GM23248 (cell line): ENCODE measurements around the gene DCAF7. TPM values are rescaled to one million over a fixed set of nuclear protein-coding genes. Genes with fewer than 3 reads are reported as not detected.

ENCODE experiments used
- DNase-seq: peaks from one replicate; pipeline ENCODE4 v3.0.0-alpha.2; 2015
- H2AFZ ChIP-seq: fragments of 200-600 bp; sonication (generic); 2 replicates; pipeline ENCODE4 v1.6.1; 2016; ENCODE audit warnings: antibody characterized with exemption
- H3F3A ChIP-seq: fragments of 200-600 bp; sonication (generic); 2 replicates; pipeline ENCODE4 v1.6.1; 2016; ENCODE audit warnings: mild to moderate bottlenecking, antibody characterized with exemption, mixed run types; ENCODE audit not compliant: insufficient read depth
- H3K27ac ChIP-seq: fragments of 200-600 bp; sonication (generic); 2 replicates; pipeline ENCODE4 v1.5.1; 2016; ENCODE audit warnings: mild to moderate bottlenecking
- H3K27me3 ChIP-seq: fragments of 200-600 bp; sonication (generic); replicated peaks from 2 replicates; pipeline ENCODE4 v1.6.1; 2016; ENCODE audit warnings: mild to moderate bottlenecking; ENCODE audit not compliant: insufficient read depth
- H3K36me3 ChIP-seq: fragments of 200-600 bp; sonication (generic); 2 replicates; pipeline ENCODE4 v1.6.1; 2016; ENCODE audit warnings: low read depth, mild to moderate bottlenecking
- H3K4me1 ChIP-seq: fragments of 200-600 bp; sonication (generic); 2 replicates; pipeline ENCODE4 v1.6.1; 2016; ENCODE audit warnings: mild to moderate bottlenecking; ENCODE audit not compliant: insufficient read depth
- H3K4me2 ChIP-seq: fragments of 200-600 bp; sonication (generic); one replicate; pipeline ENCODE4 v1.6.1; 2016; ENCODE audit warnings: mild to moderate bottlenecking; ENCODE audit not compliant: unreplicated experiment
- H3K4me3 ChIP-seq: fragments of 200-600 bp; sonication (generic); 2 replicates; pipeline ENCODE4 v1.5.1; 2016; ENCODE audit warnings: mild to moderate bottlenecking
- H3K79me2 ChIP-seq: fragments of 200-600 bp; sonication (generic); 2 replicates; pipeline ENCODE4 v1.6.1; 2016; ENCODE audit warnings: mild to moderate bottlenecking; ENCODE audit not compliant: insufficient read depth
- H3K9ac ChIP-seq: fragments of 200-600 bp; sonication (generic); 2 replicates; pipeline ENCODE4 v1.6.1; 2016; ENCODE audit warnings: mild to moderate bottlenecking
- H3K9me2 ChIP-seq: fragments of 200-600 bp; sonication (generic); 2 replicates; pipeline ENCODE4 v1.6.1; 2016; ENCODE audit warnings: mixed run types, mild to moderate bottlenecking, moderate library complexity; ENCODE audit not compliant: insufficient read depth
- H3K9me3 ChIP-seq: fragments of 200-600 bp; sonication (generic); one replicate; pipeline ENCODE4 v1.6.1; 2017; ENCODE audit warnings: low read depth
- H4K20me1 ChIP-seq: fragments of 200-600 bp; sonication (generic); 2 replicates; pipeline ENCODE4 v1.6.0; 2016; ENCODE audit not compliant: insufficient read depth
- EZH2 ChIP-seq: fragments of 200-600 bp; sonication (generic); IDR thresholded peaks from 2 replicates; pipeline ENCODE4 v1.6.1; 2018; ENCODE audit warnings: antibody characterized with exemption, mild to moderate bottlenecking; ENCODE audit not compliant: insufficient read depth, poor library complexity, severe bottlenecking
- EZH2phosphoT487 ChIP-seq: fragments of 200-600 bp; sonication (generic); IDR thresholded peaks from 2 replicates; pipeline ENCODE4 v1.6.1; 2018; ENCODE audit warnings: antibody characterized with exemption, moderate library complexity, mild to moderate bottlenecking, low read depth; ENCODE audit not compliant: insufficient read depth
- WGBS, 2 experiments: methylation state at CpG; one replicate each; pipeline ENCODE4 v1.1.6; 2015 to 2017; ENCODE audit warnings: low lambda C conversion rate in 2 of 2, low coverage in 1 of 2; ENCODE audit errors: missing lambda C conversion rate in 2 of 2; 5-methylcytosine and 5-hydroxymethylcytosine counted together
- in situ Hi-C: fragments of 300-500 bp; cut with MboI; formaldehyde crosslinking; loops from 2 replicates; pipeline ENCODE4 v1.15.0; 2020
- polyA plus RNA-seq: library from polyadenylated mRNA; unstranded; fragments of >200 nt; fragmentation: Nextera tagmentation; extraction: Ambion mirVana; gene quantifications from 2 replicates; pipeline ENCODE4 v1.2.1, GENCODE V29; 2016
- total RNA-seq: library from RNA; depleted of rRNA; stranded (reverse); fragments of >200 nt; shearing (Covaris generic); gene quantifications from 2 replicates; pipeline ENCODE4 v1.2.3, GENCODE V29; 2014

DCAF7 gene
- total and polyA plus RNA-seq, 2 experiments from 2014 or later: 21.2 to 38.2 TPM

DNA sequence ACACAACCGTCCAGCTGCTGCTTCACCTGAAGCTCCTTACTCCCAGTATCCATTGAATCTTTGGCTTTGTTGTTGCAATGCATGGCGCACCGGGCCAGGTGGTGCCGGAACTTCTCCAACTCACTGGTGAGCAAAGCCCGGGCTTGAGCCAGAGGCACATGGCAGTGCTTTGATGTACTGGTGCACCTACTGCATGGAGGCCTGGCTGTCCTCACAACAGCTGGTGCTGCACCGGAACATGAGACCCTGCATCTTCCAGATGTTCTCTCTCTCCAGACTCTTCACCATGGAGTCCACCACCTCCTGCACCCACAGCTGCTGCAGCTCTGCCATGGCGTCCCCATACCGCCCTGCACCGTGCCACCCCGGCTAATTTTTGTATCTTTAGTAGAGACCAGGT, 60.6 kb downstream of the DCAF7 start:
- H3K4me2 ChIP-seq: no peak overlapping the region
- DNase-seq: no peak
- no peaks in the 10 kb centered on the region for H3K27me3 ChIP-seq
- no peaks in the 10 kb centered on the region for H3K9me2 ChIP-seq
- H3K79me2 ChIP-seq: no peaks in the 10 kb centered on the region
- TF ChIP-seq EZH2 (no peak), EZH2phosphoT487 (no peak)
- no peak overlapping the region for H3K9ac ChIP-seq
- H3K4me3 ChIP-seq: no peak overlapping the region
- H3K9me3 ChIP-seq: no peaks in the 10 kb centered on the region
- H2AFZ ChIP-seq: no peak overlapping the region
- in situ Hi-C loops: no loop called here
- peaks cover 17% of the 10 kb centered on the region for H3F3A ChIP-seq
- WGBS, 2 experiments: 90 to 96% methylated on average over 10 of the region's 10 CpGs
- H3K4me1 ChIP-seq: no peaks in the 10 kb centered on the region
- no peaks in the 10 kb centered on the region for H4K20me1 ChIP-seq
- H3K36me3 ChIP-seq: peaks cover 9% of the 10 kb centered on the region; the same call in 1 of the 2 replicates
- H3K27ac ChIP-seq: no peak overlapping the region

DNA sequence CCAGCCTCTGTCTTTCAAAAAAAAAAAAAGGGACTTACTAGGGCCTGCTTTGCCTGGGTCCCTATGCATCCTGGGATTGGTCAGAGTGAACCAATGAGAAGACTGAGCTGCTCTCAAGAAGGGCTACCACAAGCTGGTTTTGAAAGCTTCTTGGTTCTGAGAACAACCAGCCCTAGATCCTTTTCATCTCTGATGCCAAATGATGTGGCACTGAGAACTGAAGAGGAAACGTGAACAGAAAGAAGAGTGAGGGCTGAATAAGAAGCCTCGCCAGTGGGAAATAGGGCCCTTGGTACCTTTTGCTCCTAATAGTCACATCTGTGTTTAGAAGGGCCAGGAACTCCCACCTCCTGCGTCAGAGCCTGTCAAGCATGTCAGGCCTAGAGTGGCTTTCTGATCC, 61.1 kb downstream of the DCAF7 start:
- no peak overlapping the region for H3K27ac ChIP-seq

DNA sequence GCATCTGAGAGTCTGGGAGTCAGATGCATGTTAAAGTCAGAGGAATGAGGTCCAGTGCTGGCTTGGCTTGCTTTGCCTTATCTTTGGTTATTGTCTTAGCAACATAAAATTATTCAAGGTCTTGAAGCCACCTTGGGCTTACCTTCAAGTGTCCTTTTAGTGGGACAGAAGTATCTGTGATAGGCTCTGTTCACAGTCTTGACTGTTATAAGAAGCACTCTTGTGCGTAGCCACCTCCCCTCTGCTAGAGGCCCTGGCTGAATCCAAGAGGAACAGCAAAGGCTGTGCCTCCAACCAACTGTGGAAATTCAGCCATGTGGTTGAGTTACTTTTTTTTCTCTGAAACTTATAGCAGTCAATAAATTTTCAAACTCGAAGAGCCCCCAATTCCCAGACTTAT, 63.4 kb downstream of the DCAF7 start:
- Histone ChIP-seq H3F3A (peaks cover 17% of the 10 kb centered on the region), H3K4me3 (no peak overlapping the region), H3K36me3 (0 out of 2 replicates have a peak, but pooled peaks cover 5% of the 10 kb centered on the region), H3K9me2 (no peaks in the 10 kb centered on the region), H4K20me1 (no peaks in the 10 kb centered on the region), H3K27ac (no peak overlapping the region), H3K4me2 (no peak overlapping the region), H3K79me2 (no peaks in the 10 kb centered on the region), H3K4me1 (no peaks in the 10 kb centered on the region), H3K27me3 (no peaks in the 10 kb centered on the region), H3K9ac (no peak overlapping the region), H2AFZ (no peak overlapping the region), H3K9me3 (no peaks in the 10 kb centered on the region)
- DNase-seq: no peak
- 91 to 93% methylated on average over 2 of the region's 2 CpGs for WGBS, 2 experiments
- in situ Hi-C loops: no loop called here
- TF ChIP-seq EZH2: no peak
- no peak for TF ChIP-seq EZH2phosphoT487

More for the DNA sequence above, 61.1 kb downstream of the DCAF7 start:
- Histone ChIP-seq H3K36me3 (peaks cover 9% of the 10 kb centered on the region; the same call in 1 of the 2 replicates), H3K79me2 (no peaks in the 10 kb centered on the region), H4K20me1 (no peaks in the 10 kb centered on the region), H3K9ac (no peak overlapping the region), H3F3A (peaks cover 17% of the 10 kb centered on the region), H3K9me2 (no peaks in the 10 kb centered on the region), H3K27me3 (no peaks in the 10 kb centered on the region), H3K4me3 (no peak overlapping the region), H3K4me2 (no peak overlapping the region), H2AFZ (no peak overlapping the region), H3K4me1 (no peaks in the 10 kb centered on the region), H3K9me3 (no peaks in the 10 kb centered on the region)
- DNase-seq: no peak
- 86 to 90% methylated on average over 3 of the region's 3 CpGs for WGBS, 2 experiments
- in situ Hi-C loops: no loop called here
- TF ChIP-seq EZH2phosphoT487 (no peak), EZH2 (no peak)

DNA sequence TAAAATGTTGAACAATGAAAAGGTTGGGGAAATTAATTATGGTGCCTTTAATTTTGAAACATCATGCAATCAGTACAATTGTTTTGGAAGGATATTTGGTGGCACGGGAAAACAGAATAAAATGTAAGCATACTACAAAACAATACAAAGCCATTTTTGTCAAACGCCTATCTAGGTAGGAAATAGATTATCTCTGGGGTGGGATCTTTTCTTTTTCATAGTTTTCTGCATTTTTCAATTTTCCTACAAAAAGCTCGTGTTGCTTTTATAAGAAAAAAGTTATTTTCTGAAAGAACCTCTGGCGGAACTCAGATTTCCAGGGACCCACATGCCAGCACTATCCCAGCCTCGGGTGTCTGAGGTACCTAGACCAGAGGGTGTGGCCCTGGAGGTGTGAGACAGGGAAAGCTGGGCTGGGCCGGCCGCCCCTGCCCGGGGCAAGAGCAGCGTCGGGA, 71.0 kb downstream of the DCAF7 start:
- Histone ChIP-seq H3K4me2 (peak overlapping the region; percentile 89), H2AFZ (peak overlapping the region; percentile 91), H3K27ac (no peak overlapping the region), H3K9ac (peak overlapping the region; percentile 78), H3K36me3 (no peaks in the 10 kb centered on the region), H3K79me2 (peaks cover 33% of the 10 kb centered on the region), H3K4me1 (peaks cover 24% of the 10 kb centered on the region), H3K9me3 (no peaks in the 10 kb centered on the region), H3F3A (peaks cover 13% of the 10 kb centered on the region; the same call in 1 of the 2 replicates), H3K4me3 (peak overlapping the region; percentile 76), H4K20me1 (0 out of 2 replicates have a peak, but pooled peaks cover 3% of the 10 kb centered on the region), H3K27me3 (no peaks in the 10 kb centered on the region), H3K9me2 (no peaks in the 10 kb centered on the region)
- in situ Hi-C loops: no loop called here
- WGBS, 2 experiments: 6 to 8% methylated on average over 10 of the region's 10 CpGs
- TF ChIP-seq EZH2phosphoT487 (no peak), EZH2 (no peak)
- DNase-seq: no peak
